AG04450 (cell line): ENCODE measurements around the gene PARD6G. TPM values are rescaled to one million over a fixed set of nuclear protein-coding genes. Genes with fewer than 3 reads are reported as not detected.

ENCODE experiments used
- CTCF ChIA-PET: fragments of 300-600, 350-600 bp; formaldehyde crosslinking; extraction: SDS; loops from one replicate; lab custom pipeline; 2022; ENCODE audit warnings: antibody characterized with exemption, inconsistent platforms; lab: Charles Lee
- POLR2A ChIA-PET: fragments of 350-600 bp; formaldehyde crosslinking; extraction: SDS; loops from one replicate; lab custom pipeline; 2021; ENCODE audit warnings: antibody characterized with exemption, inconsistent platforms; lab: Yijun Ruan, JAX
- DNase-seq: peaks from one replicate; pipeline ENCODE4 v3.0.0-alpha.2; 2011; ENCODE audit warnings: low read depth, low spot score
- H3K27ac ChIP-seq: one replicate; pipeline ENCODE4 v1.5.1; 2012; ENCODE audit warnings: low read depth, low read length, control low read depth
- H3K27me3 ChIP-seq: one replicate; pipeline ENCODE4 v1.6.0; 2012; ENCODE audit warnings: low read length; ENCODE audit not compliant: control insufficient read depth, insufficient read depth
- H3K4me3 ChIP-seq: 2 replicates; pipeline ENCODE4 v1.5.1; 2011; ENCODE audit warnings: mild to moderate bottlenecking, low read depth, low read length, control low read depth
- H3K9me3 ChIP-seq: 2 replicates; pipeline ENCODE4 v1.5.1; 2012; ENCODE audit warnings: low read length; ENCODE audit not compliant: control insufficient read depth, insufficient read depth
- polyA plus RNA-seq: library from polyadenylated mRNA; depleted of rRNA; stranded (reverse); fragments of >200 nt; gene quantifications from 2 replicates; pipeline ENCODE4 v1.2.3, GENCODE V29; 2011
- TF ChIP-seq, protein P1 (sequence below): IDR thresholded peaks from 2 replicates; pipeline ENCODE4 v1.5.1; 2011; ENCODE audit warnings: low read depth, low read length, control low read depth, inconsistent platforms

The PARD6G gene
- polyA plus RNA-seq, 1 experiment, result 11.2 TPM

DNA sequence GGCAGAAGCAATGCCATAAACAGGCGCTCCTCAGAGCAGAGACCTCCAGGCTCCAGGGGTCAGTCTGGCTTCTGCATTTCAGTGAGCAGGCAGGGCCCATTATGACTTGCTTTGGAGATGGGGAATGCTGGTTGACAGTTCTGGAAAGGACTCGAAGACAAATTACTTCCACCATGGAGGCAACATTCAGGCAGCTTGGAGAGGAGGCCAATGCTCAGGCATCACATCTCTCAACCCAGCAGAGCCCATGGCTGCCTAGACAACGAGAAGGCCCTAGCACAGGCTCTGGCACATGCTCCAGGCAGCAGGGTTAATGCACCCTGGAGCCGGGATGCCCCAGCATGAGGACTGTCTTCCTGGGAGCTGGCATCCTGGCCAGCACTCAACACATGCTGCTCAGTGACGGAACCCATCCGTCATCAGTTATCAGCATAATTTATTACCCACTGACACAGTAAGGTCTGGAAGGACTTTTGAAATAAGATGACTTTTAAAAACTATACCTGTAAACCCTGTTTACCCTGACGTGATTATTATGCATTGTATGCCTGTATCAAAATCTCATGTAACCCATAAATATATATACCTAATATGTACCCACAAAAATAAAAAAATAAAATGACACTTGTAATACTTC lies 85.4 kb downstream of the PARD6G start:
- H3K27me3 ChIP-seq, result no peaks in the 10 kb centered on the region
- POLR2A ChIA-PET, result no interaction called here
- no peak overlapping the region for H3K27ac ChIP-seq
- CTCF ChIA-PET, result interaction anchor here (0.9 kb wide), 1 partner anchor 9 kb away, joined by 4 read pairs; no protein-coding TSS in a partner anchor
- TF ChIP-seq, protein P1, sequence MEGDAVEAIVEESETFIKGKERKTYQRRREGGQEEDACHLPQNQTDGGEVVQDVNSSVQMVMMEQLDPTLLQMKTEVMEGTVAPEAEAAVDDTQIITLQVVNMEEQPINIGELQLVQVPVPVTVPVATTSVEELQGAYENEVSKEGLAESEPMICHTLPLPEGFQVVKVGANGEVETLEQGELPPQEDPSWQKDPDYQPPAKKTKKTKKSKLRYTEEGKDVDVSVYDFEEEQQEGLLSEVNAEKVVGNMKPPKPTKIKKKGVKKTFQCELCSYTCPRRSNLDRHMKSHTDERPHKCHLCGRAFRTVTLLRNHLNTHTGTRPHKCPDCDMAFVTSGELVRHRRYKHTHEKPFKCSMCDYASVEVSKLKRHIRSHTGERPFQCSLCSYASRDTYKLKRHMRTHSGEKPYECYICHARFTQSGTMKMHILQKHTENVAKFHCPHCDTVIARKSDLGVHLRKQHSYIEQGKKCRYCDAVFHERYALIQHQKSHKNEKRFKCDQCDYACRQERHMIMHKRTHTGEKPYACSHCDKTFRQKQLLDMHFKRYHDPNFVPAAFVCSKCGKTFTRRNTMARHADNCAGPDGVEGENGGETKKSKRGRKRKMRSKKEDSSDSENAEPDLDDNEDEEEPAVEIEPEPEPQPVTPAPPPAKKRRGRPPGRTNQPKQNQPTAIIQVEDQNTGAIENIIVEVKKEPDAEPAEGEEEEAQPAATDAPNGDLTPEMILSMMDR, result no peak
- H3K9me3 ChIP-seq, result peaks cover 20% of the 10 kb centered on the region
- H3K4me3 ChIP-seq, result no peak overlapping the region
- no peak for DNase-seq

DNA sequence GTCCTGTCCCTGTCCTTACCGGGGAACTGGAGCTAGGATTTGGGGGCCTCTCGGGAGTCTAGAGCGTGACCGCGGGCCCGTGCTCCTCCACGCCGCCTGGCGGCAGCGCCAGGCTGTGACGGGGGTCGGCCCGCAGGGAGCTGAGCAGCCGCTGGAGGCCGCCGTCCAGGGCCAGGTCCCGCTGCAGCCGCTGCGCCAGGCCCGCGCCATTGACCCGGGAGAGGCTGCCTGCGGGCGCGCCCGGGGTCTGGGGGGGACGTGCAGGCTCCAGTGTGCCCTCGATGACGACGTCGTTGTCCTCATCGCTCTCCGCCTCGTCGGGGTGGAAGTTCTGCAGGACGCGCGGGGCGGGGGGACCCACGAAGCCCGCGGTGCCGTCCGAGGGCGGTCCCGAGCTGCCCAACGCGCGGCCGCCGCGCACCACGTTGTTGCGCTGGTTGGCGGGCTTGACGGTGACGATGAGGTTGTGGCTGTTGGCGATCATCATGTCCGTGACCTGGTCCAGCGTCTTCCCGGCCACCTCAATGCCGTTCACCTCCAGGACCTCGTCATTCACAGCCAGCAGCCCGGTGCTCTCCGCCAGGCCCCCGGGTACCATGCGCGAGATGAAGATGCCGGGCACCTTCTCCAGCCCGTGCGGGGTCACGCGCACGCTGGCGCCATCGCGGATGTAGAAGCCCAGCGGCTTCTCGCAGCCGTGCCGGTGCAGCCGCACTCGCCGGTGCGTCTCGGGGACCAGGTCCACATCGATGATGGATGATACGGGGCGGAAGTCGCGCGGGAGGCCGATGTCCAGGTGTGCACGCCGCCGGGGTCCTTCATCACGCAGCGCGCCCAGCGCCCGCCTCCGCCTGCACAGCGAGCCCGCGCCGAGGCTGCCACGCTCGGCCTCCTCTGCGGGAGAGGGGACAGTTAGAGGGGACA lies 87.3 kb downstream of the PARD6G start:
- TF ChIP-seq, protein P1, result peak; percentile 37
- ChIA-PET CTCF (interaction anchor here (0.6 to 3.5 kb wide), 7 partner anchors 11 to 101 kb away, joined by 3 to 31 read pairs (median 4); no protein-coding TSS in a partner anchor), POLR2A (no interaction called here)
- Histone ChIP-seq H3K27me3 (no peaks in the 10 kb centered on the region), H3K9me3 (peaks cover 20% of the 10 kb centered on the region), H3K4me3 (no peak overlapping the region), H3K27ac (no peak overlapping the region)
- no peak for DNase-seq

DNA sequence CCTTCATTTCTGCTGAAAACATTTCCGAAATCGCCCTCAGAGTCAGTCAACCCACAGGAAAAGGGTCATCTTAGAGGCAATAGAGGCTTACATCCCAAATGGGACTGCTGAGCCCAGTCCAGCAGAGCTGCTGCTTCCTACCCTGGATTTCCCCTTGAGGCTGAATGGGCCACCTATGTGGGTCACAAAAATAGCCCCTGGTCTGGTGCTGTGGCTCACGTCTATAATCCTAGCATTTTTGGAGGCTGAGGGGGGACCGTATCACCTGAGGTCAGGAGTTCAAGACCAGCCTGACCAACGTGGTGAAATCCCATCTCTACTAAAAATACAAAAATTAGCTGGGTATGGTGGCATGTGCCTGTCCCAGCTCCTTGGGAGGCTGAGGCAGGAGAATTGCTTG lies 88.9 kb downstream of the PARD6G start:
- TF ChIP-seq, protein P1, result no peak
- DNase-seq, result no peak
- ChIA-PET CTCF (interaction anchor here (0.6 to 3.6 kb wide), 17 partner anchors 10 to 102 kb away, joined by 3 to 31 read pairs (median 7); partner anchors contain the start of gene PARD6G), POLR2A (no interaction called here)
- H3K27me3 ChIP-seq, result no peaks in the 10 kb centered on the region
- no peak overlapping the region for H3K4me3 ChIP-seq
- H3K27ac ChIP-seq, result no peak overlapping the region
- peaks cover 4% of the 10 kb centered on the region for H3K9me3 ChIP-seq

DNA sequence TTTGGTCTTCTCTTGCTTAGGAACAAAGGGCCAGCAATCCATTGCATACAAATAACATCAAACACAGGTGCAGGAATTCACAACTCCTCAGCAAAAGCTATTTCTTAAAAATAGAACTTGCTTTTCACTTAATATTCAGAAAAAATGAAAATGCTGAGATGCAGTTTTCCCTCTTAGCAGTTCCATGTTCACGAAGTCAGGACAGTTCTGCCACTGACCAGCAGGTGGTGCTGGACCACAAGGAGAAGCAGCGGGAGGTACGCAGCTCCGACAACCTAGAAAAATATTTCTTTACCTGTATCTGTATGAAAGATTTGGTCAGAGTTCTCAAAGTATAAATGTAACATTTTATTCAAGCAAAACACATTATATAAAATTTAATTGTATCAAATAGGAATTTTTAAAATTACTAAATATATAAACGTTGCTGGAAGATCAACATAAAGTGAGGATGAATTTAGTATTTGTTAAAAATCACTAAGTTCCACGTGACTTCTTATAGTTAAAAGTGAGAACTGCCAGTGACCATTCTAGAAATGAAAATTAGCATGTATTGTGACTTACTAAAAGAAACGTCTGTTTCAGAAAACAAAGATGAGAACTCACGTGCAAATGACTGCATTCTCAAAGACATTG lies 89.5 kb downstream of the PARD6G start:
- CTCF ChIA-PET, result interaction anchor here (0.6 to 3.6 kb wide), 25 partner anchors 8 to 102 kb away, joined by 3 to 31 read pairs (median 5); partner anchors contain the start of gene PARD6G
- TF ChIP-seq, protein P1, result peak; percentile 97
- Histone ChIP-seq H3K9me3 (no peaks in the 10 kb centered on the region; the same call in 1 of the 2 replicates), H3K27me3 (no peaks in the 10 kb centered on the region), H3K4me3 (no peak overlapping the region), H3K27ac (no peak overlapping the region)
- peak; percentile 51 for DNase-seq
- POLR2A ChIA-PET, result no interaction called here
